ENCODE data around the gene PAQR7. TPM values are rescaled to one million over a fixed set of nuclear protein-coding genes. Genes with fewer than 3 reads are reported as not detected.

PAQR7 gene
- polyA plus RNA-seq, 1 experiment = 12.6 TPM

DNA sequence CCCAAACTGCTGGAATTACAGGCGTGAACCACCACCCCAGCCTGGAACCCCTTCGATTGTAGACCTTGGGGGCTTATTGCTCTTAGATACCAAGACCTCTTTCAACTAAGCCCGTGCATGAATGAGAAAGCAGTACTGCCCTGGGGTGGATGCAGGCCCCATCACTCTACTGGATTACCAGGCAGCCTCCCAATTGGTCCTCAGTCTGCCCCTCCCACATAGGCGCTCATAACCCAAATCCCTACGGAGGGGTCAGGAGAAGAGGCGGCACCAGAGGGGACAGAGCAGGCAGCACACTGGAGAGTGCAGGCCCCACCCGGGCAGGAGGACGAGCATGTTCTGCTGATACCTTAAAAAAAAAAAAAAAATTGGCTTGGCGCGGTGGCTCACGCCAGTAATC is 43.1 kb upstream of the PAQR7 start:
- POLR2A ChIA-PET = no interaction called here
- TF ChIP-seq, protein P1, sequence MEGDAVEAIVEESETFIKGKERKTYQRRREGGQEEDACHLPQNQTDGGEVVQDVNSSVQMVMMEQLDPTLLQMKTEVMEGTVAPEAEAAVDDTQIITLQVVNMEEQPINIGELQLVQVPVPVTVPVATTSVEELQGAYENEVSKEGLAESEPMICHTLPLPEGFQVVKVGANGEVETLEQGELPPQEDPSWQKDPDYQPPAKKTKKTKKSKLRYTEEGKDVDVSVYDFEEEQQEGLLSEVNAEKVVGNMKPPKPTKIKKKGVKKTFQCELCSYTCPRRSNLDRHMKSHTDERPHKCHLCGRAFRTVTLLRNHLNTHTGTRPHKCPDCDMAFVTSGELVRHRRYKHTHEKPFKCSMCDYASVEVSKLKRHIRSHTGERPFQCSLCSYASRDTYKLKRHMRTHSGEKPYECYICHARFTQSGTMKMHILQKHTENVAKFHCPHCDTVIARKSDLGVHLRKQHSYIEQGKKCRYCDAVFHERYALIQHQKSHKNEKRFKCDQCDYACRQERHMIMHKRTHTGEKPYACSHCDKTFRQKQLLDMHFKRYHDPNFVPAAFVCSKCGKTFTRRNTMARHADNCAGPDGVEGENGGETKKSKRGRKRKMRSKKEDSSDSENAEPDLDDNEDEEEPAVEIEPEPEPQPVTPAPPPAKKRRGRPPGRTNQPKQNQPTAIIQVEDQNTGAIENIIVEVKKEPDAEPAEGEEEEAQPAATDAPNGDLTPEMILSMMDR (IDR thresholded peaks at IDR 0.05; ENCODE audit: insufficient read depth, low read depth, low read length) = no peak
- CTCF ChIA-PET = no interaction called here
- no peak for DNase-seq (ENCODE audit: low read depth)
- Histone ChIP-seq H3K27me3 (ENCODE audit: control insufficient read depth, insufficient read depth, low read length) (no peaks in the 10 kb centered on the region), H3K4me3 (ENCODE audit: low read depth, low read length) (no peak overlapping the region), H3K36me3 (ENCODE audit: control insufficient read depth, insufficient read depth, low read length) (no peaks in the 10 kb centered on the region)

DNA sequence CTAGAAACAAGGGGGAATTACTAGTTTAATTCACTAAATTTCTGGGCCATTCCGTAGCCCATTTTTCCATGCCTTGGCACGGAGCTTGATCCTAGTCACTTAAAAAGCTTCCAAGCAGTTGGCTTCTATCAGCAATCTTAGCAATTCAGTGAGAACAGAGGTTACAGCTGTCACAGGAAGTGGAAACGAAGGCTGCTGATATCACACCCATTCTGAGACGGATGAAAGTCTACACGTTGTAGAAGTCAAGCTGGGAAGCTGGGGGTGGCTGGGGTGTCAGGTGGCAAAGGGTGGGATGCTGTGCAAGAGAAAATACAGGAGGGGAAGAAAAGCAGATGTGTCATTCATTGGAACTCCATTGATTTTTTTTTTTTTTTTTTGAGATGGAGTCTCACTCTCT is 42.5 kb upstream of the PAQR7 start:
- ChIA-PET POLR2A (no interaction called here), CTCF (interaction anchor here (0.6 to 1.1 kb wide), 2 partner anchors 243 to 268 kb away, joined by 3 read pairs; no protein-coding TSS in a partner anchor)
- H3K27me3 ChIP-seq (ENCODE audit: control insufficient read depth, insufficient read depth, low read length) = no peaks in the 10 kb centered on the region
- no peak overlapping the region for H3K4me3 ChIP-seq (ENCODE audit: low read depth, low read length)
- TF ChIP-seq, protein P1 (IDR thresholded peaks at IDR 0.05; ENCODE audit: insufficient read depth, low read depth, low read length) = no peak
- no peak for DNase-seq (ENCODE audit: low read depth)
- H3K36me3 ChIP-seq (ENCODE audit: control insufficient read depth, insufficient read depth, low read length) = no peaks in the 10 kb centered on the region

DNA sequence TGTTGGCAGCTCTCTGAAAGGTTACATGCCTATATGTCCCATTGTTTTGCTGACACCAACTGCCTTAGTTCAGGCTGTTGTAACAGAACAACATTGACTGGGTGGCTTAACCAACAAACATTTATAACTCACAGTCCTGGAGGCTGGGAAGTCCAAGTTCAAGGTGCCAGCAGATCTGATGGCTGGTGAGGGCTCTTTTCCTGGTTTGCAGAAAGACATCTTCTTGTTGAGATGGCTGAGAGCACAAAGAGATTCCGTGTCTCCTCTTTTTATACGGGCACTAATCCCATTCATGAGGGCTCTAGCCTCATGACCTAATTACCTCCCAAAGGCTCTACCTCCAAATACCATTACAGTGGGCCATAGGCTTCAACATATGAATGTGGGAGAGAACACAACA is 41.0 kb upstream of the PAQR7 start:
- Histone ChIP-seq H3K27me3 (ENCODE audit: control insufficient read depth, insufficient read depth, low read length) (no peaks in the 10 kb centered on the region), H3K4me3 (ENCODE audit: low read depth, low read length) (no peak overlapping the region), H3K36me3 (ENCODE audit: control insufficient read depth, insufficient read depth, low read length) (no peaks in the 10 kb centered on the region)
- ChIA-PET POLR2A (no interaction called here), CTCF (no interaction called here)
- TF ChIP-seq, protein P1 (IDR thresholded peaks at IDR 0.05; ENCODE audit: insufficient read depth, low read depth, low read length) = no peak
- no peak for DNase-seq (ENCODE audit: low read depth)

DNA sequence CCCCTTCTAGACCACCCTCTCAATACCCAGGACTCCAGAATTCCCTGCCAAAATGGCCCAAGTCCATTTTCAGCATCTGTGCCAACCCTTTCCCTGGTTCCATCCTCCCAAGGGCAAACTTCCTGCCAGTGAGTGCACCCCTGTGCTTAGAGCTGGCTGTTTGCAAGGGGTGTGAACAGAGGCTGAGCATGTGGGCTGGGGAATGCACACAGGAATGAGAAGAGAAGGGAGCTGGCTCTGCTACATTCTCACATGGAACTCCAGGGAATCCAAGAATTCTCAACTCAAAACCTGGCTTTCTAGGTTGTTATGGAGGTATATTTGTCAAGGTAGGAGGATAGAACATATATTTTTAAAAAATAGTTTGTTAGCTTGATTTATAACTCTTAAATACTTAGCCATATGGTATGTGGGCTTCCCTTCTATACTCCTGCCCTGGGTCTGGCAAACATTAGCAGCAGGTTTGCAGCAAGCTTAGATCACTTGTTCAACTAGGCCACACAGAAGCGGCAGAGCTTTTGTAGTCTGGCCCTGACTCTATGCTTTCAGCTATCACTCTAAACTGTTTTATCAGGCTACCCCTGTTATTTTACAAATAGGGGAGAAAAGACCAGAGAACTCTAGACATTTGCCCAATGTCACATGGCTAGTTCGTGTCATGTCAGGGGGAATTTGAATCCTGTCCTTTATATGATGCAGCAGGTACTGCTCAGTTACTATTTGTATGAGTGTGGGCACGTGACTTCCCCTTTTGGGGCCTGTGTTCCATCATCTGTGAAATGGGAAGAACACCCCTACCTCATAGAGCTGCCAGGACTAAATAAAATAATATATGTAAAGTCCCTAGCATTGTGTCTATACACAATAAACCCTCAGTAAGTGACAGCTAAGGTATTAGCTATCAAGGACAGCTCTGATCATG is 38.8 kb upstream of the PAQR7 start:
- TF ChIP-seq, protein P1 (IDR thresholded peaks at IDR 0.05; ENCODE audit: insufficient read depth, low read depth, low read length) = no peak
- POLR2A ChIA-PET = interaction anchor here (0.9 to 1.2 kb wide), 2 partner anchors 9 to 19 kb away, joined by 5 to 8 read pairs; no protein-coding TSS in a partner anchor
- no peaks in the 10 kb centered on the region for H3K36me3 ChIP-seq (ENCODE audit: control insufficient read depth, insufficient read depth, low read length)
- H3K27me3 ChIP-seq (ENCODE audit: control insufficient read depth, insufficient read depth, low read length) = no peaks in the 10 kb centered on the region
- CTCF ChIA-PET = interaction anchor here (0.6 to 2.1 kb wide), 8 partner anchors 8 to 83 kb away, joined by 3 to 10 read pairs (median 4); partner anchors contain the start of gene PAFAH2
- no peak for DNase-seq (ENCODE audit: low read depth)
- H3K4me3 ChIP-seq (ENCODE audit: low read depth, low read length) = no peak overlapping the region

DNA sequence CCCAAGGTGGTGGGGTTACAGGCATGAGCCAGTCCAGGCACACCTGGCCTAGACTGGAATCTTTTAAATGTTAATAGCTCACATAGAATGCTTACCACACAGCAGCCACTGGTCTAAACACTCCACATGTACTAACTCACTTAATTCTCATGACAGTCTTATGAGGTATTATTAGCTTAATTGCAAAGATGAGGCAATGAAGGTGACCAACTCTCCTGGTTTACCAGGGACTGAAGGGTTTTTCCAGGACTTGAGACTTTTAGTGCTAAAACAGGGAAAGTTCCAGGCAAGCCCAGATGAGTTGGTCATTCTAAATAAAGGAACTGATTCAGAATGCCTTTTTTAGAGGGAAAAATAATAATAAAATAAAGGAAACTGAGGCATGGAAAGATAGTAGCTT is 37.7 kb upstream of the PAQR7 start:
- Histone ChIP-seq H3K36me3 (ENCODE audit: control insufficient read depth, insufficient read depth, low read length) (no peaks in the 10 kb centered on the region), H3K27me3 (ENCODE audit: control insufficient read depth, insufficient read depth, low read length) (no peaks in the 10 kb centered on the region), H3K4me3 (ENCODE audit: low read depth, low read length) (no peak overlapping the region)
- TF ChIP-seq, protein P1 (IDR thresholded peaks at IDR 0.05; ENCODE audit: insufficient read depth, low read depth, low read length) = no peak
- ChIA-PET CTCF (interaction anchor here (1.3 to 2.6 kb wide), 6 partner anchors 9 to 85 kb away, joined by 4 to 10 read pairs (median 6); partner anchors contain the start of gene PAFAH2), POLR2A (interaction anchor here (1.2 kb wide), 1 partner anchor 17 kb away, joined by 5 read pairs; no protein-coding TSS in a partner anchor)
- DNase-seq (ENCODE audit: low read depth) = no peak
